ENCODE data around the gene CTNNAL1. TPM values are rescaled to one million over a fixed set of nuclear protein-coding genes. Genes with fewer than 3 reads are reported as not detected.
"Not testable (repeated sequence)": the region's sequence is repeated elsewhere in the genome, so short reads cannot be mapped to it uniquely, and the experiment has no call there.

The CTNNAL1 gene
- total RNA-seq, 1 donor from 2014 or later = 21.7 TPM

DNA sequence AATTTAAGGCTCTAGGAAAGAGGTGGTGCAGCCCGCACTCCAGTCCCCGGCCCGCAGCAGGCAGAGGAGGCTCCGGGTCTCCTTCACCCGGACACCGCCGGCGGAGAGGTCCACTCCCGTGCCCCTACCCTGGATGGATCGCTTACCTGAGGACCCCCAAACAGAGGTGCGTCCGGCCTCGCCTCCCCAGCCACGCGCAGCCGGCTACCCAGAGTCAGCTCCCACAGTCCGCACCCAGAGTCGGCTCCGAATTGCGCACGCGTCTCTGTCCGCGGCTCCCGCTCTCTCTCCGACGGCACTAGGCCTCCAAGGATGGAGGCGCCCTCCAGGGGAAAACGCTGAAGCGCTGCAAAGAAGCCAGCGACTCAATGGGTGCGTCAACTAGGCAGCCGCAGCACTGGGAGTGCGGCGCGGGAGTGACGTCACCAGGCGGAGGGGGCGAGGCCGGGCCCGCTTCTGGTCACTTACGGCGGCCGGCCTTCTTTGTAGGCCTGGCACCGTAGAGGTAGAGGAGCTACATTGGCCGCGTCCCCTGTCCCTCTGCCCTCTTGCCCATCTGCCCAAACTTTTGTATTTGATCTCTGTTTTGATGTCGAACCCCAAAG lies 79.5 kb downstream of the CTNNAL1 start, which contains the start of gene ELP1:
ELP1 (minus strand) TSS at position 407 of the 605 bp plus-strand sequence. CDS start 2,978 bp downstream, outside the sequence.
- peak; percentile 92 for DNase-seq (ENCODE audit: low spot score)

DNA sequence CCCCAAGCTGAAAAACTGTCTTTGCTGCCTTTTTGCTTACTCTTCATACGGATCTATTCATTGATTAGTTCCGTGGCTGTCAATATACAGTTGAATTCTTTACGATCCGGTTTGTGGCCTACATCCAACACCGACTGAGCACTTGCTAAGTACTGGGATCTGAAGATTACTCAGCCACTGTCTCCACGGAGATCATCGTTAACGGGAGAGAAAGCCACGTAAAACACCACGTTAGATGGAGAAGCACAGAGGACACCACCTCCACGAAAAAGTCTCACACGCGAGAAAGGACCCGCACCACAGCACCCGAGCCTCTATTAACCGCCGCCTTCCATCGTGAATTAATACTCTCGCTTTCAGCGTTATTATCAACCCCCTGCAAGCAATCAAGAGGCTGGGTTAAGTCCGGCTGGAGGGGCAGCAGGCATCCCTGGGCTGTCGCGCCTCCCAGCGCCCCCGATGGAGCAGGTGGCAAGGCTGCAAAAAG lies 80.0 kb downstream of the CTNNAL1 start:
- no peak for DNase-seq (ENCODE audit: low spot score)

DNA sequence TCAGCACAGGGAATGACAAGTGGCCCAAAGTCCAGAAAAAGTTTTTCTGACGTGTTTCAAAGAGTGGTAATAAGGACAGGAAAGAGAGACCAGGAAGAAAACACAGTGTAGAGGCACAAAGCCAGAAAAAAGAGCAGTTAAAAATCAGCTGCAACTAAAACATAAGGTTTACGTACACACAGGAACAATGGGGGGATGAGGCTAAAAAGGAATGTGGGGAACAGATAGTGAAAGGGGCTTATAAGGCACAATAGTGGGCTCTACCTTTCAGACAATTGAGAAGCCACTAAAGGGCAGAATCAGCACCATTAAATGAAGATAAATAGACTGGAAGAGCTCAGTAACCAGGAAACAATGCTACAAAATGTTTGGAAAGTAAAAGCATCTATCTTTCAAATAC lies 84.9 kb downstream of the CTNNAL1 start:
- no peak for DNase-seq (ENCODE audit: low spot score)

DNA sequence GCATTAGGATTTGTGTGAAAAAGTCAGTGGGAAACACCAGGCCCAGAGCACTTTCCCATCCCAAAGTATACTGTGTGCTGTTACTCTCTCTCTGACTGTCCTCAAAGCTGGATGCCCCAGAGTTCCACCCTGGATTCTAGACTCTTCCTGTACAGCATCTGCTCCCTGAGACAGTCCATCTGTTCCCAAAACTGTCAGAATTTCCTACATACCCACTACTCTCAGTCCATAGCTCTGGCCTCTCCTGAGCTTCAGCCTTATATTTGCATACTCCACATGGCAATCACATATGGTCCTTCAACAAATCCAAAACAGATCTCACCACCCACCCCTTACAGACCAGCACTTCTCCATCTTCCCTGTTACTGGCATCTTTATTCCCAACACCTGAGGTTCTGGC lies 88.8 kb downstream of the CTNNAL1 start:
- no peak for DNase-seq (ENCODE audit: low spot score)

DNA sequence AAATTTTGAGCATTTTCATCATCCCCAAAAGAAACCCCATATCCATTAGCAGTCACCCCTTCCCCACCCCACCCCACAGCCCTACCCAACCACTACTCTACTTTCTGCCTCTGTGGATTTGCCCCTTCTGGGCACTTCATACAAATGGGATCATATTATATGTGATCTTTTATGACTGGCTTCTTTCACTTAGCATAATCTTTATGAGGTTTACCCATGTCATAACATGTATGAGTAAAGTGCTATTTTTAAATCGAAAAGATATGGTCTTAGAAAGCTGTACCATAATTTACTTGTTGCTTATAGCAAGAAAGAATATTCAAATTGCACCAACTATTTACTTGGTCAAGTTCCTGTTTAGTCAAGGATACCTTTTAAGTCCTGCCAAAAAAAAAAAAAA lies 92.1 kb downstream of the CTNNAL1 start:
- no peak for DNase-seq (ENCODE audit: low spot score)

DNA sequence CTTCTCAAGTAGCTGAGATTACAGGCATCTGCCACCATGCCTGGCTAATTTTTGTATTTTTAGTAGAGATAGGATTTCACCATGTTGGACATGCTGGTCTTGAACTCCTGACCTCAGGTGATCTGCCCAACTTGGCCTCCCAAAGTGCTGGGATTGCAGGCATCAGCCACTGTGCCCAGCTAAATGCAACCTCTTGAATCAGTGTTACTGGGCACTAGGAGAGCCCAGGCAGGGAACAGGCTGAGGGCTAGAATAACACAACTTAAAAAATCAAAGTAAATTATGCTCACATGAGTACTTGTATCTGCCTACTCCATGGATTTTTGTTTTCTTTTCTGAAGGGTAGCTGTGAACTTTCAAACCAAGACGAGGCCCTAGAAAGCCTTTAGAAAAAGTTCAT lies 92.9 kb downstream of the CTNNAL1 start:
- not testable (repeated sequence) for DNase-seq (ENCODE audit: low spot score)

DNA sequence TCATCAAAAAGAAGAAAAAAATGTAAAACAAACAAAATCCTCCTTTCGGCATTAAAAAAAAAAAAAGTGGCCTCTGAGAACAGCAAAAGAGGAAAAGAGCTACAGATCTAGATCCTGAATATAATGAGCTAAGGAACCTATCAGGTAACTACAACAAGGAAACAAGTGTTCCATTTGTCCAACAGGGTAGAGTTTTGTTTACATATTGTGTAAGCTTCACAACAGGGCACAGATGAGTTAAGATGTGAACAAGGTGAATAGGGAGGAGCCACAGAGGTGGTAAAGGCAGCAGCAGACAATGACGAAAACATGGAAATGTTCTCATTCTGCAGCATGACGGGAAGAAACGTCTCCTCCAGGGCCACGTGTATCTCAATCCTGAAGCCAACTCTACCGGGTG lies 93.8 kb downstream of the CTNNAL1 start:
- DNase-seq (ENCODE audit: low spot score) = no peak

DNA sequence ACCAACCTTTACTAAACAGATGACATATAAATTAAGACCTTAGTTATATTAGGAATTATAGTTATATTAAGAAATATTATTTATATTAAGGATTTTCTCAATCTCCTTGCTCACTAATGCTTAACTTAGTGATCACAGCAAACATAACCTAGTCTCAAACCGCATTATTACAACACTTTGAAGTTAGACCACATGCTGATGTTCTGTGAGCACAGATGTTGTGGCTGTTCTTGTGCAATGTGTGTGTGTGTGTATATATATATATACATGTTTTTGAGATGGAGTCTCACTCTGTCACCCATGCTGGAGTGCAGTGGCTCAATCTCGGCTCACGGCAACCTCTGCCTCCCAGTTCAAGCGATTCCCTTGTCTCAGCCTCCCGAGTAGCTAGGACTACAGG lies 99.9 kb downstream of the CTNNAL1 start:
- no peak for DNase-seq (ENCODE audit: low spot score)

DNA sequence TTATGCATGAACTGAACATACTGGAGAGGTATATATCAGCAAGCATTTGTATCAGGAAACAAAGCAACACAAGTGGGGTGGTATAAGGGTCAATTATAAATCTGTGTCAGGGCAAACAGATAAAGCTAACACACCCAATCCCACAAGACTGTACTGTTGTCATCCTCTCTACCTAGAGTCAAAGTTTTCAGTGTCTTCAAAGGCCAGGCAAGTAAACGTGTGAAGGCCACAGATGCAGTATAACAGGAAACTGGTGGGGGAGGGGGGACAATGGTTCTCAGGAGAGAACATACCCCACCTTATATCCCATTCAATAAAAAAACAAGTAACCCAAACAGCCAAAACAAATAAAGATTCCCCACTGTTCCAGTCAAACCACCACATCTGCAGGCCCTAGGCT lies 101.5 kb downstream of the CTNNAL1 start:
- DNase-seq (ENCODE audit: low spot score) = no peak

DNA sequence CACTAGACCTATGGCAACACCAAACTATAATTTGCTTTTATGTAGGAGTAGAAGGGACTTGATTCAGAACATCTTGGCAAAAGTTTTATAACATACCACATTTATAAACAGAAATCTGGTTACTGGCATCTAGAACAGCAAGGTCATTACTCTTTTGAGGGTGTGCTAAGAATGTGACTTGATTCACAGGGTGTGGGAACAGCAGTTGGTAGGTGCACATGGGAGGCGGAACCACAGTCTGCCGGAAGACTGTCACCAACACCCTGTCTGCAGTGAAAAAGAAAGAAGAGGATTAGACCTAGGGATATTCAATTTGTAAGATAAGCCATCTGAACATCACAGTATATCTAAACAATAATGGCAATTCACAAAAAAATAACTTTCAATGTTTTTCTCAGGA lies 102.4 kb downstream of the CTNNAL1 start:
- no peak for DNase-seq (ENCODE audit: low spot score)

DNA sequence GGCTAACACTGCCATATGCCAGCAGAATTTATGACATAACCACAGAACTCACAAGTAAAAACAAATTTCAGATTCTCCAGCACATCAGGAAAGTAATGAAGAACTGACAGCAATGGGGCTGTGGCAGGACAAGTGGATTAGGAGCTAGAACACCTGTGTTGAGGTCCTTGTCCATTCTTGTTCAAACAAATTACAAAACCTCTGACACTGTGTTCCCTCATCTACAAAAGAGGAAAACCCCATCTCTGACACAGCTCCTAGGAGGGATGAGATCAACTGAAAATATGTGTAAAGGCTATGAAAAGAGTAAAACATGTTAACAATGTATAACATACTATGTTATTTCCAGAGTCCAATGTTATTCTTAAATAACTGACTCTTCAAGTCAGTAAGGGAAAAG lies 102.9 kb downstream of the CTNNAL1 start:
- DNase-seq (ENCODE audit: low spot score) = no peak

DNA sequence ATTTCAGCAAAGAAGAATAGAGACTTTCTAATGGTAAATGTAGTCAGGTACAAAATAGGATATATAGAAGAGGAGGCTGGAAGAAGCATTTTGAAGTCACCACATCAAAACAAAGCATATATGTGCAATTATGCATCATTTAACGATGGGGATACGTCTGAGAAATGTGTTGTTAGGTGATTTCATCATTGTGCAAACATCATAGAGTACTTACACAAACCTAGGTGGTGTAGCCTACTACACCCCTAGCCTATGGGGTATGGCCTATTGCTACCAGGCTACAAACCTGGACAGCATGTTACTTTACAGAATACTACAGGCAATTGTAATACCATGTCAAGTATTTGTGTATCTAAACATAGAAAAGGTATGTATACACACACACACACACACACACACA lies 107.8 kb downstream of the CTNNAL1 start:
- no peak for DNase-seq (ENCODE audit: low spot score)

DNA sequence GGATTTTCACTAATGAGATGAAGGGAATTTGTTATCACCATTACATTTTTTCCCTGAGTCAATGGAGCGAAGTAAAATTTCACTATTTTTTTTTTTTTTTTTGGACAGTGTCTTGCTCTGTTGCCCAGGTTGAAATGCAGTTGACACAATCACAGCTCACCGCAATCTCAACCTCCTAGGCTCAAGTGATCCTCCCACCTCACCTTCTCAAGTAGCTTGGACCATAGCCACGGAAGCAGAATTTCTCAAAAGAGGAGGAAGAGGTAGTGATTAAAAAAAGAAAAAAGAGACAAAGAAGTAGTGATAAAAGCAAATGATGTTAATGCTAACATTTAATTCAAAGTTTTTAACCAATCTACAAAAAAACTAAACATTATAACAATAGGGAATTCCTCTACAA lies 109.1 kb downstream of the CTNNAL1 start:
- DNase-seq (ENCODE audit: low spot score) = no peak

DNA sequence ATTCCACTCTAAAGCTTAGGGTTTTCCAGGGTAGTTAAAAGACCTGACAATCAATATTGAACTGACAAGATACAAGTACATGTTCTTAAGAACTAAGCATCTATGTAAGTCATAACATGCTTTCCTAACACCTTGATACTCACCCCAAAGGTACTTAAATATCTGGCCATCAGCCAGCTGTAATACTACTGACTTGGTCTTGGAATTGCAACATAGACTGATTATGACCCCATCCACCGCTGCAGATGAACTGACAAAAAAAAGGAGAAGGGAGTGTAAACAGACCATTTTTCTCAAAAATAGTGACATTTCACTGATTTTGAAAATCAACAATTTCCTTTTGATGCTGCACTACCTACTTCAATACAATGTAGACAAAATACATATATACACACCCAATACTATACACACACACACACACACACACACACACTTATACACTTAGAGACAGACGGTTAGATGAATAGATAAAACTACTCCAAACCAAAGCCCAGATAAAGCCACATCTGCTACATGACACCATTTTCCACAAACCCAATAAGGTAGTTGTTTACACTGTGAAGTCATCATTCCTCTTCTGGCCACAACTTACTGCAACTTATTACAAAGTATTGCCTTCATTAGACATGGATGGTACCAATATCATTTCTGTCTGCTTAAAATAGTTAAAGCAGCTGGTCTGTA lies 109.7 kb downstream of the CTNNAL1 start:
- no peak for DNase-seq (ENCODE audit: low spot score)

DNA sequence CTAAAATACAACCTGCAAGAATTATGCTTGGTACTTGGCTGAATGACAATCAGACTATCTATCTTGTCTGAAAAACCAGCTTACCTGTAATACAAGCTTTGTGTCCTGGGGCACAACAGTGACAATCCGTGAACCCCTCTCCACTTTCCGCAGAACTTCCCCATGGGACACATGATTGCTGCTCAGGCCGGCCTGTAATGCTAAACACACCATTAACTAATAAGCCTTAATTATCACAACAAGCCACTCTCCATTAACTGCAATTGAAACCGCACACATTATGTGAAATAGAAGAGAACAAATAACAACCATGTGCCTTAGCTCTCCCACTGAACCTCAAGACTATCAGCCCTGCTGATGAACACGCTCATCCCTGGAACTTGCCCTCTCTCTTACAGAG lies 113.1 kb downstream of the CTNNAL1 start:
- DNase-seq (ENCODE audit: low spot score) = no peak

DNA sequence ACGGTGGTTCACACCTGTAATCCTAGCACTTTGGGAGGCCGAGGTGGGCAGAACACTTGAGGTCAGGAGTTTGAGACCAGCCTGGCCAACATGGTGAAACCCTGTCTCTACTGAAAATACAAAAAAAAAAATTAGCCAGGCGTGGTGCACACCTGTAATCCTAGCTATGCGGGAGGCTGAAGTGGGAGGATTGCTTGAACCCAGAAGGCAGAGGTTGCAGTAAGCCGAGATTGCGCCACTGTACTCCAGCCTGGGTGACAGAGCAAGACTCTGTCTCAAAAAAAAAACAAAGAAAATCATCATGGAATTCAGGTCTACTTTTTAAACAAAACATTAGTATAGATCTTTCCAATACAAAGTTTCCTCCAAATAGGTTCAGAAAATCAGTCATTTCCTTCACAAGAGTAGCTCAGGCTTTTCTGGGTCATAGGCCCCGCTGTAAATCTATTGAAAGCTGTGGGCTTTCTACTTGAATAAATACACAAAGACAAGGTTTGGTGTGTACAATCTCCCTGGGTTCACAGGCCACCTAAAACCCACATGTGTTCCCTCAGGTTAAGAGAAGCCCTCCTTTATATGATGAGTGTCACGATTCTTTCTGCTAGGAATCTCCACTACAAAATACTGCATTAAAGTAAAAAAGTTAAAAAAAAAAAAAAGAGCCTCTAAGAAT lies 114.1 kb downstream of the CTNNAL1 start:
- not testable (repeated sequence) for DNase-seq (ENCODE audit: low spot score)

DNA sequence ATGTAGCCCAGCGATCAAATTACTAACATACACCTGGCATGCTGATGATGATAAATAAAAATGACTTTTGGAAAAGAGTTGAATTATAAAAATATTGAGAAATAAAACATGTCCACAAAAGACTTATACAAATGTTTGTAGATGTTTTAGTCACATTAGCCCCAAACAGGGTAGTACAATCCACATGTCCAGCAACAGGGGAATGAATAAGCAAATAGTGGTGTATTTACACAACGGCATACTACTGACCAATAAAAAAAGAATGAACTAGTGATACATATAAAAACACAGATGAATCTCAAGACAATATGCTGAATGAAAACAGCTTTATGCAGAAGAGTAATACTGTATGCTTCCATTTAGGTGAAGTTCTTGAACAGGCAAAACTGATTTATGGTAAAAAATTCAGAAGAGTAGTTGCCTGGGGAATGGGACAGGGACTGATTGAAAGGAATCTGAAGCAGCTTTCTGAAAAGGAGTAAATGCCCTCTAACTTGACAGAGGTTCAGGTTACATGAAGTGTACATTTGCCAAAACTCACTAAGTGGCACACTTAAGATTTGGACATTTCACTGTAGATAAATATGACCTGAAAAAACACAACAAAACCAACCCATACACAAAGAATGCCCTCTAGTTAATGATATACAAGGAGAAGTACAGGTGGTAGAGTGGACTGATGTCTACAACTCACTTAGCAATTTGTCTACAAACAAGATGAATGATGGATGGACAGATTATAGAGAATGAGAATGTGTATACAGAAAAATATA lies 115.8 kb downstream of the CTNNAL1 start:
- DNase-seq (ENCODE audit: low spot score) = no peak

DNA sequence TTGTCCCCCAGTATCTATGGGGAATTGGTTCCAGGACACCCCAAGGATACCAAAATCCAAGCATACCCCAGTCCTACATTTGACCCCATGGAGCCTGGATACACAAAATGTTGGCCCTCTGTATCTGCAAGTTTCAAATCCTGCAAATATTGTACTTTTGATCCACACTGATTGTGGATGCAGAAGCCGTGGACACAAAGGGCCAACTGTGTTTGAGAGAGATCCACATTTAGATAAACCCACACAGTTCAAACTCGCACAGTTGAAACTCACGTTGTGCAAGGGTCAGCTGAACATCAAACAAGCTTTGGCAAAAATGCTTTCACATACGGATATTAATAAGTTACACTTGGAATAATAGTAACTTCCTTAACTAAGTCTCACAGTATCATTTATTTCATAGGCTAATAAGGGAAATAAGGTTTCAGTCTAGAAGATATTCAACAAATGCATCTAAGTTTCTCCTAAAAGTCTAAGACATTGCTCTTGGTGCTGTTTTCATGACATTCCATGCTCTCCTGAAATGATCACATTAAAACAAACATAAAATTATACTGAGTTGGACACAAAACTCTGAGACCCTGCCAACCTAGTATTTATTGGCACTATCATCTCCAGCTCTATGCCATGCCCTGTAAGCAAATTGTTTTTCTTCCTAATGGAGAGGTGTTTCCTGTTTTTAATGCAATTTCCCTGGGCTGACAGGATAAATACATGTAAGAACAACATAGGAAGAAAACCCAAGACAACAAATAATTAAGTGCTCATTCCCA lies 118.9 kb downstream of the CTNNAL1 start:
- DNase-seq (ENCODE audit: low spot score) = no peak

Data from mucosa of gallbladder (tissue), 1 donor.